Hypothalamus (tissue), 51 donors: ENCODE data around the gene PIN1.
A peak's percentile ranks its signal among the peaks of the same experiment; 100 is the strongest.
"Not testable (repeated sequence)": the region's sequence is repeated elsewhere in the genome, so short reads cannot be mapped to it uniquely, and the experiment has no call there.

Experiments
- DNase-seq, 51 donors: peaks; one replicate each; lab custom pipeline; 2025; lab: John Stamatoyannopoulos, UW

The PIN1 gene

GRCh38 chr19:9834726-9835506, at the start of gene PIN1:
PIN1 (plus strand) TSS chr19:9835318; CDS start chr19:9835345, 27 bp downstream.
- peak; percentile 45 to 99 (median 96) for DNase-seq

- peak; percentile 42 to 99 (median 90) for DNase-seq
Measured at GRCh38 chr19:9785367-9786331, 49.5 kb upstream of the PIN1 start.

- DNase-seq = no peak
Measured at GRCh38 chr19:9786342-9786741, 48.8 kb upstream of the PIN1 start.

GRCh38 chr19:9786819-9787218, 48.3 kb upstream of the PIN1 start:
- no peak for DNase-seq

GRCh38 chr19:9788604-9789003, 46.5 kb upstream of the PIN1 start:
- not testable (repeated sequence) for DNase-seq

- DNase-seq = no peak
Measured at GRCh38 chr19:9789066-9789465, 46.1 kb upstream of the PIN1 start.

GRCh38 chr19:9789579-9789978, 45.5 kb upstream of the PIN1 start:
- DNase-seq = not testable (repeated sequence)

GRCh38 chr19:9791073-9791367, 44.1 kb upstream of the PIN1 start:
- DNase-seq = peak in 1 of 51 donors; percentile 11

- peak; percentile 75 to 100 (median 95) for DNase-seq
Measured at GRCh38 chr19:9791552-9792205, 43.4 kb upstream of the PIN1 start.

GRCh38 chr19:9792206-9793070, 42.7 kb upstream of the PIN1 start:
- DNase-seq = peak; percentile 75 to 99 (median 93)

- peak in 21 of 51 donors; percentile 18 to 65 (median 44) for DNase-seq
Measured at GRCh38 chr19:9793071-9793591, 42.0 kb upstream of the PIN1 start.

- DNase-seq = peak in 45 of 51 donors; percentile 4 to 86 (median 56)
Measured at GRCh38 chr19:9796113-9796773, 38.9 kb upstream of the PIN1 start.

- DNase-seq = no peak
Measured at GRCh38 chr19:9797871-9798270, 37.2 kb upstream of the PIN1 start.

GRCh38 chr19:9799162-9799561, 36.0 kb upstream of the PIN1 start:
- no peak for DNase-seq

- DNase-seq = no peak
Measured at GRCh38 chr19:9801976-9802375, 33.1 kb upstream of the PIN1 start.

GRCh38 chr19:9806803-9807202, 28.3 kb upstream of the PIN1 start:
- no peak for DNase-seq

- DNase-seq = no peak
Measured at GRCh38 chr19:9808855-9809824, 26.0 kb upstream of the PIN1 start.

GRCh38 chr19:9811139-9811538, 24.0 kb upstream of the PIN1 start:
- DNase-seq = no peak
